A549 (cell line): Measurements from ENCODE around the gene KIAA0513.

Source experiments
- ATOH8 ChIP-seq: fragments of 250-450 bp; sonication (Bioruptor Pico); IDR thresholded peaks from 2 replicates; pipeline ENCODE4 v1.5.0; 2020; ENCODE audit warnings: low read depth, mild to moderate bottlenecking, moderate library complexity
- CTCF ChIP-seq: fragments of >200 bp; sonication (Bioruptor Twin); formaldehyde crosslinking; IDR thresholded peaks from 3 replicates; pipeline ENCODE4 v1.5.1; 2016
- E2F6 ChIP-seq: IDR thresholded peaks from 2 replicates; pipeline ENCODE4 v1.6.1; 2012; ENCODE audit warnings: low read depth, borderline replicate concordance
- ELK1 ChIP-seq: fragments of 150-350 bp; IDR thresholded peaks from 2 replicates; pipeline ENCODE4 v1.6.1; 2014; ENCODE audit warnings: low read depth, mild to moderate bottlenecking, low read length
- EP300 ChIP-seq, 2 experiments: fragments of >200 bp; sonication (Bioruptor Twin); formaldehyde crosslinking; IDR thresholded peaks; 2 replicates in 1 of 2; 3 replicates in 1 of 2; pipeline ENCODE4 v1.6.1; 2016 to 2017
- ESRRA ChIP-seq: fragments of 150-350 bp; IDR thresholded peaks from 2 replicates; pipeline ENCODE4 v1.6.1; 2014; ENCODE audit warnings: mild to moderate bottlenecking, low read length, borderline replicate concordance
- KDM1A ChIP-seq: fragments of 200-600 bp; sonication (generic); IDR thresholded peaks from 2 replicates; pipeline ENCODE4 v1.6.1; 2016; ENCODE audit warnings: low read depth, mild to moderate bottlenecking
- MAFK ChIP-seq: fragments of 450-650 bp; IDR thresholded peaks from 2 replicates; pipeline ENCODE4 v1.6.1; 2014; ENCODE audit not compliant: partially characterized antibody
- MAX ChIP-seq: IDR thresholded peaks from 2 replicates; pipeline ENCODE4 v1.6.1; 2012
- MYC ChIP-seq: IDR thresholded peaks from 2 replicates; pipeline ENCODE4 v1.6.1; 2012; ENCODE audit warnings: mild to moderate bottlenecking, inconsistent platforms, low read length, improper control_type of control experiment, borderline replicate concordance
- POLR2A ChIP-seq: IDR thresholded peaks from 2 replicates; pipeline ENCODE4 v1.6.1; 2012; ENCODE audit warnings: mild to moderate bottlenecking, low read length
- RNF2 ChIP-seq: fragments of 200-600 bp; sonication (generic); IDR thresholded peaks from 2 replicates; pipeline ENCODE4 v1.6.1; 2016; ENCODE audit warnings: low read depth, mild to moderate bottlenecking, antibody characterized with exemption, moderate library complexity, borderline replicate concordance

- no peak for TF ChIP-seq ESRRA
- TF ChIP-seq CTCF: no peak
- no peak for TF ChIP-seq MAX
- TF ChIP-seq MAFK: no peak
- TF ChIP-seq MYC: no peak
- TF ChIP-seq RNF2: no peak
- TF ChIP-seq POLR2A: no peak
- TF ChIP-seq KDM1A: no peak
- TF ChIP-seq E2F6: no peak
- TF ChIP-seq EP300 (IDR thresholded peaks at IDR 0.05): no peak
- no peak for TF ChIP-seq ATOH8 (CRISPR knock-in tag)
- no peak for TF ChIP-seq ELK1
Measured at GRCh38 chr16:85104821-85105391, 77.3 kb downstream of the KIAA0513 start.
